GM18526 (cell line): ENCODE data around the gene ANKRD9.

Source experiments
- POLR2A ChIP-seq: IDR thresholded peaks from 3 replicates; pipeline ENCODE4 v1.6.1; 2011; ENCODE audit not compliant: insufficient read length; ENCODE audit errors: extremely low read depth

The ANKRD9 gene, protein sequence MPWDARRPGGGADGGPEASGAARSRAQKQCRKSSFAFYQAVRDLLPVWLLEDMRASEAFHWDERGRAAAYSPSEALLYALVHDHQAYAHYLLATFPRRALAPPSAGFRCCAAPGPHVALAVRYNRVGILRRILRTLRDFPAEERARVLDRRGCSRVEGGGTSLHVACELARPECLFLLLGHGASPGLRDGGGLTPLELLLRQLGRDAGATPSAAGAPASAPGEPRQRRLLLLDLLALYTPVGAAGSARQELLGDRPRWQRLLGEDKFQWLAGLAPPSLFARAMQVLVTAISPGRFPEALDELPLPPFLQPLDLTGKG

DNA sequence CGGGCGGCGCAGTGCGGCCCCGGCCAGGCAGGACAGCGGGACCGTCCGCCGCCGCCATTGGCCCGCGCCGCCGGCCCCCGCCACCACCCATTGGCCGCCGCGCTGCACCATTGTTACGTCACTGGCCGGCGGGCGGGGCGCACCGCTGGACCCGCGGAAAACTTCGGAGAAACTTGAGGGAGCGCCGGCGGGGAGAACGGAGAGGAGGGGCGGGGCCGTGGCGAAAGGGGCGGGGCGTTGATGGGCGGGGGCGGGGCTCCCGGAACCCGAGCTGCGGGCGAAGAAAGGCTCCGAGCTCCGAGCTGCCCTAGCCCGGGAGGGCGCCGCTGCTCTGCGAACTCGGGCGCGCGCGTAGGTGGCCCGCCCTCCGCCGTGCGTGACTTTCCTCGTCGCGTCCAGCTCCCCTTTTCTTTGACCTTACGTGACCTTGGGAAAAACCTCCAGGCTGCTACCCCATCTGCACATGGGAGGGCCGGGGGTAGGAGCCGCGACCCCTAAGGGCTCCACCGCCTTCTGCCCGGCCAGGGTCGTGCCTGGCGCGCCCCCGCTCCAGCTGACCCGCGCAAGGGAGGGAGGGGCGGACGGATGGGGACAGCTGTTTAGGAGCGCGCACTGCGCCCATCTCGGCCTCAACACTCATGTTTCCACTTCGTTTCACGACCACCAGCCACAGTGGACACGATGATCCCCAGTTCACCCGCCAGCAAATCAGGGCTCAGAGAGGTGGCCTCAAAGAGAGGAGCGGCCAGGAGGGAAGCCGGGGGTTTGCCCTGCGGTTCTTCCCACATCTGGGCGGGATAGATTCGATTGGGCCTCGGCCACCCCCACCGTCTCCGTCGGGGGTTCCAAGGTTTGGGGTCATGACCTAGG, at the start of gene ANKRD9:
TSS of gene ANKRD9 (minus strand) at position 31 of the 870 bp plus-strand sequence. CDS start 1,887 bp downstream, outside the sequence.
- TF ChIP-seq POLR2A: no peak

DNA sequence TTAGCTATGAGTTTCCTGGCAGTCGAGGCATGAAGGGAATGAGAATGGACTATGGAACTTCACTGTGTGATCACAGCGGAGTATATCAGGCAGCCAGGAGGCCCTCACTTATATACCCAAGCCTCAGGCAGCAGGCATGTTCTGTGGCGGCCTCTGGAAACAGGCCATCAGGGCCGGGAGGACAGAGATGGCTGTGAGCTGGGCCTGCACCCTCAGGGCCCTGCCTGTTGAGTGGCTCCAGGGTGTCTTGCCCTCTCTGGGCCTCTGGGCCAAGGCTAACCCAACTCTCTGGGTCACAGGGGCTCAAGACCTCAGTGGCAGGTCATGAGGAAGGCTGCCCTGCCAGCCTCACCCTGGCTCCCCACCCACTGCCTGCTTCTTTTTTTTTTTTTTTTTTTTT, 49.0 kb upstream of the ANKRD9 start:
- TF ChIP-seq POLR2A: no peak

DNA sequence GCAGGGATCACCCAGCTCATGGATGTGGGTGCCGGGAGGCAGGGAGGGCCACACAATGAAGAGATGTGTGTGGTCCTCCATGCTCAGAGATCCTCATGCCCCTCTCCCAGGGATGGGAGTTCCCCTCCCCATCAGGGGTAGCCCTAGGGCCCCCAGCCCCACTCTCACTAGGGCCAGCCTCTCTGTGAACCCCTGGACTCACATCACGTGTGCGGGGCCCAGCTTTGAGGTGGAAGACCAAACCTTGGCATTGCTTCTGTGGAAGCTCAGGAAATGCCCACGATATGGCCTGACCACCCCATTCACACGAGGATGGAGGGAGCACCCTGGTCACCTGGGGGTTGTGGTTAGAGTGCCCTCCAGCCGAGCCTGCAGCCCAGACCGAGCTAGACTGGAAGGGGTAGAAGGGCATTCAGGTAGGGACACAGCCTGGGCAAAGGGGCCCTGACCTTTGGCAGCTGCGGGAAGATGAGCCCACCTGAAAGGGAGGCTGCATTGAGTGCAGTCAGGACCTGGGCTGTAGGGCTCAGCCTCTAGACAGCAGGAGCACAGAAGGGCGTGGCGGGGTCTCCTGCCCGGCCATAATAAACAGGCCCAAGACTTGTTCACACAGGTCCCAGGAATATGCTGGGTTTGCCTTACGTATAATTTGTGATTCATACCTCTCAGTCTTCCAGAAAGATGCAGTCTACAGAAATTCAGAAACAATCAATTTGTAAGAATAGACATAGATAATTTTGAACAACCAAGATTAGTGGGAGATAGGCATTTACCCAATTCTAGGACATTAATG, 48.1 kb upstream of the ANKRD9 start:
- no peak for TF ChIP-seq POLR2A

DNA sequence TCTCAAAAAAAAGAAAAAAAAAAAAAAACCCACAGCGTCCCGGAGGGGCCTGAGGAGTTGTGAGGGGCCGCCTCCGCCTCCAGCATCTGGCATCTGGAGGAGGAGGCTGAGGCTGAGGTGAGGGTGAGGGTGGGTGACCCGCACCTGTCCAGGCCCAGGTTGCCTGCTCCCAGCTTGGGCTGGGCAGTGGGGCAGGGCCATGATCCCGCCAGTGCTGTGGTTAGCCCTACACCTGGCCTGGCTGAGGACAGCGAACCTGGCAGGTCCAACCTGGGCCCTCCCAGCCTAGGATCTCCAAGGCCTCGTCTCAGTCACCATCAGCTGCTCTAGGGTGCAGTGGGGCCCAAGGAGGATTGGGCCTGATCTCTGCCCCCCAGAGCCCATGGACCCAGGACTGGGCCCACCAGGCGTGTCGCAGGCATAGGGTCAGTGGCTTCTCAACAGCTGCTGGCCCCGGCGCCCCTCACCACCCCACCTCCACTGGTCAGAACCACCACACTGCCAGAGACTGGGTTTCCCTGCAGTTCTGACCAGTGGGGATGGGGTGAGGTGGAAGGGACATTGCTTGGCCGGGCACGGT, 46.6 kb upstream of the ANKRD9 start:
- TF ChIP-seq POLR2A: no peak

DNA sequence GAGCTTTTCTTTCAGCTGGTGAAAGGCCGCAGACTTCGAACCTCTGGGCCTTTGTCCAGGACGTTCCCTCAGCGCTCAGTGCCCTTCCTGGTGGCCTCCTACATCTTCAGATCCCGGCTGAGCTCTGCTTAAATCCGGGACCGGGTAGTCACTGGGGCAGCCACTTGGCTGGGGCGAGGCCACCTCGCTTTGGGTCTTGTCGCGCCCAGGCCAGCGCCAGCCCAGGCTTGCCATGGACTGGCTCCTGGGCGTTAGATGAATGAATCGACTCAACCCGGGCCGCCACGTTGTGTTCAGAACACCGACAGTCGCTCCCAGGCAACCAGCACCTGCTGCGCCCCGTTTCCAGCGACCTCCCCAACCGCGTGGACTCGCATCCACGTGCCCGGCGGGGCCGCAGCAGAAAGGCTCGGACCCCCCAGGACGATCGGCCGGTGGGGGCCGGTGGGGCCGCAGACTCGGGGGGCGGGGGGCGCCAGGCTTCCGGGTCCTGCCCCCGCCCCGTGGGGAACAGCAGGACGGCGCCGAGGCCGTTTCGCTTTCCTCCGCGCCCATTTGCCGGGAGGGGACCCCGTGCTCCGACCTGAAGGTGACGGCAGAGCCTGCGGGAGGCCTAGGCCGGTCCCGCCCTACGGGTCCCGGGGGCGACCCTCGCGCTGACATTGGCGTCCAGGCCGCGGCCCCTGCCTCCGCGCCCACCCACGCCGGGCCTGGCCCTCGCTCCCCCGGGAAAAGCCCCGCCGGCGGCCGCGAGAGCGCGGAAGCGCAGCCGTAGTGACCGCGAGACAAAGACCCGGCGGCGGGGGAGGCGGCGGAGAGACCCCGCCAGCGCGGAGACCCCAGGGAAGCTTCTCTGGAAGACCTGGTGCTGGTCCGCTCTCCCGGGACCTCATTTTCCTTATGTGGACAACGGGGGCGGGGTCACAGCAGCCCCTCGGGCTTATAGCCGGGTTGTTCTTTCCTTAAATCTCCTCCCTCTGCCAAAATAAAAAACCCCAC, 45.5 kb upstream of the ANKRD9 start:
- TF ChIP-seq POLR2A: peak; percentile 26

DNA sequence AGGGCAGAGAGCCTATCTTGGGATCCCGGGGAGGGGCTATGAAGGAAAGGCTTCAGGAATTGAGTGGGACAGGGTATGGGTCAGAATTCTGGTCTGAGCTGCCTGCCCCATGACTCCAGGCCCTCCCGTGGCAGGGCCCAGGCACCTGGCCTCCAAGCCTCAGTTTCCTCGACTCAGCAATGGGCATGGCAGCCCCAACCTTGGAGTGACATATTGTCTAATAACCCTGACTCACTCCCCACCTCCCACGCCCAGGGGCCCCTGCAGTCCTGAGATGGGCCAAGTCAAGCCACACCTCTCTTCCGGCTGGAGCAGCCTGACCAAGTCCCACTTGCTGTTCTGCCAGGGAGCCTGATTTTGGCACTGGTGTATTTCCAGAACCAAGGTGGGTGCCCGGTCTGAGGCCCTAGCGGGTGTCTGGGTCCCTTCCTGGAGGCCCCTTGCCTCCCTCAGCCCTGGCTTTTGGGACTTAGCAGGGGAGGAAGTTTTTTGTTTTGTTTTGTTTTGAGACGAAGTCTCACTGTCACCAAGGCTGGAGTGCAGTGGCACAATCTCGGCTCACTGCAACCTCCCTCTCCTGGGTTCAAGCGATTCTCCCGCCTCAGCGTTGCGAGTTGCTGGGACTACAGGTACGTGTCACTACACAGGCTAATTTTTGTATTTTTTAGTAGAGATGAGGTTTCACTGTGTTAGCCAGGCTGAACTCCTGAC, 42.6 kb upstream of the ANKRD9 start:
- no peak for TF ChIP-seq POLR2A

DNA sequence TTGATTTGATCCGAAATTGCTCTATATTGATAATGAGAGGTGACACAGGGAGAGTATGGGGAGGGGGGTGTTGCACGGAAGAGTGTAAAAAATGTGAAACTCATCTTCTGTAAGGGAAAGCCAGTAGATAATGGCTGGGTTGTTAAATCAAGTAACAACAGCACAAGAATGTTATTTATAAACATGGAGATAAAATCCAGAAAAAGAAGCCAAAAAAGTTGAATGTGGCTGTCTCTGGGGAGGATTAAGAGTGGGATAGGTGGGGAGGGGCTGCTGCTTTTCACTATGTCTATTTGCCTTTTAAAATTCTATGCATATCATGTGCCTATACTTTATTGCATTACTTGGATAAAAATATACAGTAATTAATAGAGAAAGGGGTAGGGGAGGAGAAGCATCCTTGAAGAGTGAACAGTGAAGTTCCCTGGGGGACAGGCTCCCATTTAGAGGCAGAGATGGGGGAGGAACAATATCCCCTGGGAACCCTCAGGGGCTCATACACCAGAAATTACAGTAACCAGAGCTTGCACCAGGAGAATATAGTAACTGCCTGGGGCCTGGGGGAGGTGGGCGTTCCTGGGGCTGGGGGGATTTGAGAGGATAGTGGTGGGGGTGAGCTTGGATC, 39.2 kb upstream of the ANKRD9 start:
- TF ChIP-seq POLR2A: no peak

DNA sequence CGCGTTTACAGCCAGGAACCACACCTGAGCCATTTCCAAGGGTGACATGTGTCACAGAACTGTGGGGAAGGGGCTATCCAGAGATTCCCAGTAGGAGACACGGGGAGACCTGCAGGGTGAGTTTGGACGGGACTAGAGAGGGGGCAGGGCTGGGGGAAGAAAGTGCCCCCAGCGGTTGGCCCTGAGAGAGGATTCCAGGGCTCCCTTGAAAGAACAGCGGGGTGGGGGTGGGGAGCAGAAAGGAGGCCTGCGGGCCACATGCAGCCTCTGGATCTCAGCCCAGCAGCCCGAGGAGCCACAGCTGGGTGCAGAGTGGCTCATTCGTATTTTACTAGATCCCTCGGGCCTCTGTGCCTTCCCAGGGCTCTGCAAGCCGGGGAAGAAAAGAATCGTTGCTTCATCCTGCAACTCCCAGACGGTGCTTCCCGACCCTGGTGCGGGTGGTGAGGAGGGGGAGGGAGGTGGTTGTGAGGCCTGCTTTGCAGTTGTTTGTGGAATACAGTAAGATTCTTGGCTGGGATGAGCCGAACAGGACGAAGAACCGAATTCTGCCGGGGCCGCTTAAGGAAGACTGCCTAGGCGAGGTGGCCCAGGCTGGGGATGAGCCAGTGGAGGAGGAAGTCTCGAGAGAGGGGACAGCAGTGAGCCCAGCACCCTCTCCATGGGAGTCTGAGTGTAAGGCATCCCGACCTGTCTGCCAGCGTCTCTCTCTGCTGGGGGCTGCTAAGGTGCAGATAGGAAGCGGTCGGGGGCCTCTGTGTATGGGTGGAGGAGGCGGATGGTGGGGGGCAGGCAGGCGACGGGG, 36.1 kb upstream of the ANKRD9 start:
- TF ChIP-seq POLR2A: no peak

DNA sequence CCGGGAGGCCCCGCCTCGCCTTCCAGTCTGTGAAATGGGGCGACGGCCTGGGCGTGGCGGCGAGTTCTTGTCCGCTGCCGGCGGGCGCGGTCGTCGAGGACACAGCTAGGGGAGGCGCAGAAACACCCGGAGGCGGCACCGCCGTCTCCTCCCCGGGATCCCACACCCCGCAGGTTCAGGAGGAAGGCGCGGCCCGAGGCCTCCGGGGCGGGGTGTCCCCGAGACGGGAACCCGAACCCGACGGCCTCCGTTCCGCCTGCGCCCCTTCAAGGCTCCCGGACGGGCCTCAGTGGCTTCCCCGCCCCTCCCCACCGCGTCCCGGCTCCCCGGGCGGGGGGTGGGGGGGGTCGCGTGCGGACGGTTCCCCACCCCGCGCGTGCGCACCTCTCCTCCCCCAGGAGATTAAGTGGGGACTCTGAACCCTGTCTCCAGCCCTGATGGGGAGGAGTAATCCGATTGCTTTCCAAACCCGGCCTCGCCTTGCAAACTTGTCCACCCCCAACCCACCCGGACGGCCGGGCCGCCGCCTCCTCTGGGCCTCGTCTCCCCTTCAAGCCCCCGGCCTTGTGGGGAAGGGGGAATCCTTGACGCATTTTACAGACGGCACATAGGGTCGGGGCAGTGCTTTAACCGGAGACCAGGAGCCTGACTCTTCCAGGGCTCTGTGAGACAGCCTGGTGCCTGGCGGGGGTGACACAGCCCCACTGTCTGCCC, 35.3 kb upstream of the ANKRD9 start:
- no peak for TF ChIP-seq POLR2A

DNA sequence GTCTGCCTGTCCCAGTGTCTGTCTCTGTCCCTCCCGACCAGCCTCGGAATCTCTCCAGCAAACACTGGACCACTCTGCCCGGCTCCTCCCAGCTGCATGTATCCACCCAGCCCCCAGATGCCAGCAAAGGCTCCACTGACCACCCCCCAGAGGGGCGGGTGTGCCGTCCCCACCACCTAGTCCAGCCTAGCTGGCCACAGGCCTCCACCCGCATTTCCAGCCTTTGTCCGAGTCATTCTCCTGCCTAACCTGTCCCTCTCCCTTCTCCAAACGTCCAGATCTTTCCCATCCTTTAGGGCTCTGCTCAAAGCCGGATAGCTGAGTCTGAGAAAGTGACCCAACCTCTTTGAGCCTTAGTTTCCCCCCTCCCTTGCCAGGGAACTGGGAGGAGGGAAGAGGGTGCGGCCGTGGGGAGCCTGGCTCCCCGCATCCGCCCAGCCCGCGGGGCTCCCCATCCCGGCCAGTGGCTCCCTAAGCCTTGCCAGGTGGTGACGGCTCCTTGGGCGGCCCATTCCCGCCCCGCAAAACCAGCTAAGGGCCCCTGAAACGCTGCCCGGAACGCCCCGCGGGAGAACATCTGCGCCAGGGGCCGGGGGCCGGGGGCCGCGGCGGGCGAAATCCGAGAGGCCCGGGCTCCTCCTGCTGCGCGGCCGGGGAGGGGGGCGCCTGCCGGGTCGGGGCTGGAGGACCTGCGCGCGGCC, 34.6 kb upstream of the ANKRD9 start:
- TF ChIP-seq POLR2A: no peak

DNA sequence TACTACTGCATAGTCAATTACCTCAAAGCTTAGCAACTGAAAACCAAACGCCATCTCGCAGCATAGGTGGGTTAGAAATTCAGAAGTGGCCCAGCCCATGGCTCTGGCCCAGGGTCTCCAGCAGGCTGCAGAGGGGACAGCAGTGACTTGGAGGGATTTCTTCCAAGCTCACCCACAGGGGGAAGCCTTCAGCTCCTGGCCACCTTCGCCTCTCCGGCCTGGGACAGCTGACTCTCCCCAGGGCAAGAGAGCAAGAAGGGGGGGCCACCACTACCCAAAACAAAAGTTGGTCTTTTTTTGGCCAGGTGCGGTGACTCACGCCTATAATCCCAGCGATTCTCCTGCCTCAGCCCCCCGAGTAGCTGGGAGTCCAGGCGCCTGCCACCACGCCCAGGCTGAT, 32.2 kb upstream of the ANKRD9 start:
- TF ChIP-seq POLR2A: no peak
